Ascending aorta (tissue), 2 donors: Measurements from ENCODE around the gene ABCA7. TPM values are rescaled to one million over a fixed set of nuclear protein-coding genes. Genes with fewer than 3 reads are reported as not detected.

ENCODE experiments used
- DNase-seq, 2 donors: peaks; one replicate each; pipeline ENCODE4 v3.0.0-alpha.2; 2019; ENCODE audit warnings: low spot score in 2 of 2
- H3K27ac ChIP-seq, 2 donors: fragments of 200-600 bp; sonication (generic); one replicate each; pipeline ENCODE4 v1.5.1; 2016 to 2017; ENCODE audit warnings: mild to moderate bottlenecking in 1 of 2
- H3K27me3 ChIP-seq: fragments of 200-600 bp; sonication (generic); one replicate; pipeline ENCODE4 v1.5.1; 2017
- H3K36me3 ChIP-seq, 2 donors: fragments of 200-600 bp; sonication (generic); one replicate each; pipeline ENCODE4 v1.5.1; 2016
- H3K4me1 ChIP-seq, 2 donors: fragments of 200-600 bp; sonication (generic); one replicate each; pipeline ENCODE4 v1.5.1; 2016 to 2017; ENCODE audit warnings: mild to moderate bottlenecking in 1 of 2
- H3K4me3 ChIP-seq, 2 donors: fragments of 200-600 bp; sonication (generic); one replicate each; pipeline ENCODE4 v1.5.1; 2016 to 2017; ENCODE audit warnings: mild to moderate bottlenecking in 1 of 2
- H3K9me3 ChIP-seq, 2 donors: fragments of 200-600 bp; sonication (generic); one replicate each; pipeline ENCODE4 v1.5.1; 2016
- intact Hi-C: fragments of 100-400 bp; cut with DNase I; formaldehyde crosslinking; loops from one replicate; pipeline ENCODE4 v1.15.1; 2023
- total RNA-seq: library from RNA; depleted of rRNA; stranded (reverse); fragments of >200 nt; gene quantifications from one replicate; pipeline ENCODE4 v1.1.0, GENCODE V29; 2016
- TF ChIP-seq, protein P1 (sequence below), 3 experiments: fragments of 200-600 bp in 2 of 3; fragments of 450-650 bp in 1 of 3; sonication (generic) in 2 of 3; IDR thresholded peaks; one replicate each; pipeline ENCODE4 v1.5.1; 2016 to 2019; ENCODE audit warnings: antibody characterized with exemption in 3 of 3, mild to moderate bottlenecking in 1 of 3, moderate library complexity in 1 of 3

Gene ABCA7
- total RNA-seq, 1 donor from 2014 or later, result 96.6 TPM

DNA sequence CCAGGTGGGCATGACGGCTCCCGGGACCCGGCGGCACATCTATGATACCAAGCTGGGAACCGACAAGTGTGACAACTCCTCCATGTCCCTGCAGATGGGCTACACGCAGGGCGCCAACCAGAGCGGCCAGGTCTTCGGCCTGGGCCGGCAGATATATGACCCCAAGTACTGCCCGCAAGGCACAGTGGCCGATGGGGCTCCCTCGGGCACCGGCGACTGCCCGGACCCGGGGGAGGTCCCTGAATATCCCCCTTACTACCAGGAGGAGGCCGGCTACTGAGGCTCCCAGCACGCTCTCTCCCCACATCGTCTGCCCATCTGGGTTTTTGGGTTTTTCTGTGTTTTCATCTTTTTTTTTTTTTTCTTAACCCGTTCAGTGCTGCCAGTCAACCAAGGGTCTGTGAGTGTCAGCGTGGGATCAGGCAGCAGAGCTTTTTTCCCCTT is 2.3 kb upstream of the ABCA7 start:
- H3K9me3 ChIP-seq, result no peaks in the 10 kb centered on the region
- H3K27ac ChIP-seq, result no peak overlapping the region
- TF ChIP-seq, protein P1, sequence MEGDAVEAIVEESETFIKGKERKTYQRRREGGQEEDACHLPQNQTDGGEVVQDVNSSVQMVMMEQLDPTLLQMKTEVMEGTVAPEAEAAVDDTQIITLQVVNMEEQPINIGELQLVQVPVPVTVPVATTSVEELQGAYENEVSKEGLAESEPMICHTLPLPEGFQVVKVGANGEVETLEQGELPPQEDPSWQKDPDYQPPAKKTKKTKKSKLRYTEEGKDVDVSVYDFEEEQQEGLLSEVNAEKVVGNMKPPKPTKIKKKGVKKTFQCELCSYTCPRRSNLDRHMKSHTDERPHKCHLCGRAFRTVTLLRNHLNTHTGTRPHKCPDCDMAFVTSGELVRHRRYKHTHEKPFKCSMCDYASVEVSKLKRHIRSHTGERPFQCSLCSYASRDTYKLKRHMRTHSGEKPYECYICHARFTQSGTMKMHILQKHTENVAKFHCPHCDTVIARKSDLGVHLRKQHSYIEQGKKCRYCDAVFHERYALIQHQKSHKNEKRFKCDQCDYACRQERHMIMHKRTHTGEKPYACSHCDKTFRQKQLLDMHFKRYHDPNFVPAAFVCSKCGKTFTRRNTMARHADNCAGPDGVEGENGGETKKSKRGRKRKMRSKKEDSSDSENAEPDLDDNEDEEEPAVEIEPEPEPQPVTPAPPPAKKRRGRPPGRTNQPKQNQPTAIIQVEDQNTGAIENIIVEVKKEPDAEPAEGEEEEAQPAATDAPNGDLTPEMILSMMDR (IDR thresholded peaks at IDR 0.05), result no peak
- intact Hi-C loops, result no loop called here
- H3K27me3 ChIP-seq, result no peaks in the 10 kb centered on the region
- peaks cover 11 to 17% of the 10 kb centered on the region in 2 donors for H3K4me1 ChIP-seq
- H3K36me3 ChIP-seq, result peaks cover 37 to 39% of the 10 kb centered on the region in 2 donors
- DNase-seq, result no peak
- H3K4me3 ChIP-seq, result no peak overlapping the region

DNA sequence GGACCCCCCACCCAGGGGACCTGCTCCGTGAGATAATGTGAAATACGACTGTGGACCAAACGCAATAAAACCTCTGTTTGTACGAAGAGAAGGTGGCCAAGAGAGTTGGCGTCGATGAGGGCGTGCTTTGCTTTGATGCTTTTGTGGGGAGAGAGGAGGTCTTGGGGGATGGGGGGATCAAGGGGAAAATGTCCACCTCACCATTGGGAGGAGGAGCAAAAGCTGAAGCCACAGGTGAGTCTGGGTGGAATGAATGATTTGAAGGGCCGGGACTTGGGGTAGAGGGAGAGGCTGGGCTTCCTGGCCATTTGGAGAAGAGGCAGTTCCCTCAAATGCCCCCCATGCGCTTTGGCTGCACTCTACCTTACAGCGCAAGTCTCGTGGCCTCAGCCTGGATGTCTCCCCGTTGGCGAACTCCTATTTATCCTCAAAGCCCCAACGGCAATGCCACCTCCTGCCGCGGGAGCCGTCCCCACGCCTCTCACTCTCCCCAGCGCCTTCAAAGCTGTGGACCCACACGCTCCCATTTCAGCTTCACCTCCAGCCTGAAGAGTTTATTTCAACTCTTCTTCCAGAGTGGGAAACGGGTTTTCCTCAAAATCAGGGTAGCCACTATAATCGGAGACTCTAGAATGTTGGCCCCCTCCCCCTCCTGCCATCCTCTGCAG is 795 bp upstream of the ABCA7 start:
- intact Hi-C loops, result no loop called here
- H3K4me3 ChIP-seq, result peak overlapping the region in 1 of 2 donors; percentile 64
- peaks cover 29 to 31% of the 10 kb centered on the region in 2 donors for H3K36me3 ChIP-seq
- TF ChIP-seq, protein P1 (IDR thresholded peaks at IDR 0.05), result no peak
- no peak for DNase-seq
- peaks cover 11 to 17% of the 10 kb centered on the region in 2 donors for H3K4me1 ChIP-seq
- H3K27me3 ChIP-seq, result no peaks in the 10 kb centered on the region
- H3K9me3 ChIP-seq, result no peaks in the 10 kb centered on the region
- H3K27ac ChIP-seq, result peak overlapping the region in 1 of 2 donors; percentile 49

DNA sequence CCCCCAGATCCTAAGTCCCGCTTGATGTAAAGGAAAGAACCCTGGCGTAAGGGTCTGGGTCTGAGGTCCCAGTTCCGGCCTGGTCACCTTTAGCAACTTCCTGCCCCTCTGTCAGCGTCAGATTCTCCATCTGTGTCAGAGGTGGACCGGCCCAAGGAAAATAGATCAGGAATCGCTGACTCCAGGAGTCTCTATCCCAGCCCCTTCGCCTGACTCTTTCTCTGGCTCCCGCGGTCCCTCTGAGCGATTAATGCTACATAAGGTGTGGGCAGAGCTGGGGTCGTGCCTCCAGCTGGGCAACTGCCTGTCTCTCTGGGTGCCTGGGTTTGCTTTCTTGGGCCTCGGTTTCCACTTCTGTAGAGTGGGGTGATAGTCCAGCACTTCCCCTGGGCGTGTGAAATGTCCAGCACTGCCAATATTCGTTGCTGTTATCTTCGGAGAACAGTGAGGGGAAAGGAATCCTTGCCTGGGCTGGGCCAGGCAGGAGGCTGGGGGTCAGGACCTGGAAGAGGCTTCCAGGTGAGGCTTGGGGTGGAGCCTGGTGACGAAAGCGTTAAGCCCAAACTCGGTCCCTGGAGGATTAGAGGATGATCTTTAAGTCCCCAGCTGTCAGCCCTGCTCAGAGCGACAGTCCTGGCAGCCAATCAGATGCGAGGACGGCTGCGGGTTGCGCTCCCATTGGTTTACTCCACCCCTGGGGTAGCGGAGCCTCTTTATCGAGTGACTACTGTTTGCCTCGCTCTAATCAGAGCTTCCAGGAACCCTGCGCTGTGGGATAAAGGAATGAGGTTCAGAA is 767 bp downstream of the ABCA7 start:
- peak; percentile 64 to 91 for DNase-seq
- TF ChIP-seq, protein P1 (IDR thresholded peaks at IDR 0.05), result no peak
- H3K4me3 ChIP-seq, result peak overlapping the region; percentile 54 to 64
- no peaks in the 10 kb centered on the region for H3K9me3 ChIP-seq
- H3K27me3 ChIP-seq, result no peaks in the 10 kb centered on the region
- intact Hi-C loops, result loop anchor here (1.0 to 2.0 kb wide), 2 partner anchors 14 to 55 kb away; partner anchors contain the start of genes CNN2 and POLR2E
- H3K4me1 ChIP-seq, result peaks cover 11 to 17% of the 10 kb centered on the region in 2 donors
- no peak overlapping the region for H3K27ac ChIP-seq
- peaks cover 22 to 25% of the 10 kb centered on the region in 2 donors for H3K36me3 ChIP-seq

DNA sequence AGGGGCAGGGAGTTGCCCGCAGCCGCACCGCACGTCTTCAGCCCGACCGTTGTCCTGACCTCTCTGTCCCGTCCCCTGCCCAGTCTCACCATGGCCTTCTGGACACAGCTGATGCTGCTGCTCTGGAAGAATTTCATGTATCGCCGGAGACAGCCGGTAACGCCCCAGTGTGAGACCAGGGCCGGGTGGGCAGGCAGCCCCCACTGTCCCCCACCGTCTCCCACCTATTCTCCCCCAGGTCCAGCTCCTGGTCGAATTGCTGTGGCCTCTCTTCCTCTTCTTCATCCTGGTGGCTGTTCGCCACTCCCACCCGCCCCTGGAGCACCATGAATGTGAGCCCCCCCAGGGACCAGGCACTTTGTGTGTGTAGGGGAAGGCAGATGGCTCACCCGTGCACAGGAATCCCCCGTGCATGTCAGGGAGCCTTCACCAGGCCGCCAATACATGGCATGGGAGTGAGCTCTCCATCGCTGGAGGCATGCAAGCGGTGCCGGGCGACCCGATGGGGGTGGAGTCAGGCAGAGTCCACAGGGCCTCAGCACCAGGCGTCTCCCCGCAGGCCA is 1.4 kb downstream of the ABCA7 start:
- DNase-seq, result no peak
- peaks cover 15 to 18% of the 10 kb centered on the region in 2 donors for H3K36me3 ChIP-seq
- H3K27me3 ChIP-seq, result no peaks in the 10 kb centered on the region
- H3K27ac ChIP-seq, result no peak overlapping the region
- intact Hi-C loops, result loop anchor here (2.0 kb wide), 1 partner anchor 15 kb away; the partner anchor contains the start of gene CNN2
- TF ChIP-seq, protein P1 (IDR thresholded peaks at IDR 0.05), result no peak
- no peaks in the 10 kb centered on the region for H3K9me3 ChIP-seq
- H3K4me3 ChIP-seq, result peak overlapping the region; percentile 54 to 64
- peaks cover 11 to 17% of the 10 kb centered on the region in 2 donors for H3K4me1 ChIP-seq

DNA sequence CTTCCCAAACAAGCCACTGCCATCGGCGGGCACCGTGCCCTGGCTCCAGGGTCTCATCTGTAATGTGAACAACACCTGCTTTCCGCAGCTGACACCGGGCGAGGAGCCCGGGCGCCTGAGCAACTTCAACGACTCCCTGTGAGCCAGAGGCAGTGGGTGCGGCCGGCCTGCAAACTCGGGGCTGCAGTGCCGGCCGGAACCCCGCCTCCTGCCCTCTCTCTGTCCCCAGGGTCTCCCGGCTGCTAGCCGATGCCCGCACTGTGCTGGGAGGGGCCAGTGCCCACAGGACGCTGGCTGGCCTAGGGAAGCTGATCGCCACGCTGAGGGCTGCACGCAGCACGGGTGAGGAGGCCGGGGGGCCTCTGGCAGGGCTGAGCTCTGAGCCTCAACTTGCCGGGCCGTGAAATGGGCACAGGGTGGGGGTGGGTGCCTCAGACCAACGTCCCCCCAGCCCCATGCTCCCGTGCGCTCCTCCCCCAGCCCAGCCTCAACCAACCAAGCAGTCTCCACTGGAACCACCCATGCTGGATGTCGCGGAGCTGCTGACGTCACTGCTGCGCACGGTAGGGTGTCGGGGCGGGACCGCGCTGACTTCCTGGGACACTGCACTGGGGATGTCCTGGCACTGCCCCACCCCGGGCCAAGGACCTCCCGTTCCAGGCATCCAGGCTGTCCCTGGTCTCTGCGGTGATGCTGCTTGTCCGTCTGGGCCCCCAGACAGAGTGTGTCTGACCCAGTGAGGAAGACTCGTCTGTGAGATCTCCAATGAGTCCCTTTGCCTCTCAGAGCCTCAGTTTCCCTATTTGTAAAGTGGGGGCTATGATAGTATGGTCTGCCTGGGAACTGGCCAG is 2.2 kb downstream of the ABCA7 start:
- no peak for DNase-seq
- intact Hi-C loops, result loop anchor here (2.0 kb wide), 1 partner anchor 15 kb away; the partner anchor contains the start of gene CNN2
- peaks cover 8 to 11% of the 10 kb centered on the region in 2 donors for H3K36me3 ChIP-seq
- H3K9me3 ChIP-seq, result no peaks in the 10 kb centered on the region
- no peak overlapping the region for H3K27ac ChIP-seq
- TF ChIP-seq, protein P1 (IDR thresholded peaks at IDR 0.05), result no peak
- no peak overlapping the region for H3K4me3 ChIP-seq
- H3K4me1 ChIP-seq, result peaks cover 11 to 17% of the 10 kb centered on the region in 2 donors
- H3K27me3 ChIP-seq, result no peaks in the 10 kb centered on the region
